H1 (cell line): ENCODE results near the gene SOCS7. TPM values are rescaled to one million over a fixed set of nuclear protein-coding genes. Genes with fewer than 3 reads are reported as not detected.
A peak's percentile ranks its signal among the peaks of the same experiment; 100 is the strongest.

Source experiments
- CTCF ChIA-PET: fragments of 300-600 bp; sonication (Branson Sonifier 250); formaldehyde crosslinking; loops from one replicate; lab custom pipeline; 2021; ENCODE audit not compliant: partially characterized antibody; lab: Charles Lee
- POLR2A ChIA-PET: fragments of 300-600 bp; sonication (Branson Sonifier 250); formaldehyde crosslinking; loops from one replicate; lab custom pipeline; 2021; ENCODE audit warnings: inconsistent platforms; ENCODE audit not compliant: partially characterized antibody; lab: Charles Lee
- DNase-seq, 2 experiments: peaks; one replicate each; pipeline versions ENCODE4 v3.0.0 to v3.0.0-alpha.2; 2010 to 2022; ENCODE audit warnings: low spot score in 2 of 2, low read depth in 1 of 2, mixed read lengths in 1 of 2
- FAIRE-seq: peaks from 2 replicates; lab custom pipeline; 2011; peaks lifted over from hg19 to GRCh38; lab: Jason Lieb, UNC
- H2AFZ ChIP-seq: 2 replicates; pipeline ENCODE4 v1.8.1; 2012; ENCODE audit warnings: low read length, inconsistent platforms
- H2AK5ac ChIP-seq: 2 replicates; pipeline ENCODE4 v1.6.1; 2013; ENCODE audit warnings: low read depth, low read length
- H2BK120ac ChIP-seq: replicated peaks from 2 replicates; pipeline ENCODE3; 2013; ENCODE audit warnings: low read depth, low read length, inconsistent platforms
- H2BK12ac ChIP-seq: 2 replicates; pipeline ENCODE4 v1.6.1; 2013; ENCODE audit warnings: low read depth, low read length
- H2BK15ac ChIP-seq: 2 replicates; pipeline ENCODE4 v1.6.1; 2013; ENCODE audit warnings: low read length
- H2BK20ac ChIP-seq: 2 replicates; pipeline ENCODE4 v1.6.1; 2013; ENCODE audit warnings: low read length
- H2BK5ac ChIP-seq: 2 replicates; pipeline ENCODE4 v1.6.1; 2013; ENCODE audit warnings: low read depth, low read length
- H3K14ac ChIP-seq: 2 replicates; pipeline ENCODE4 v1.6.1; 2013; ENCODE audit warnings: inconsistent platforms; ENCODE audit not compliant: insufficient read length
- H3K18ac ChIP-seq: 2 replicates; pipeline ENCODE4 v1.6.1; 2013; ENCODE audit warnings: low read length; ENCODE audit errors: extremely low read depth
- H3K23ac ChIP-seq: 2 replicates; pipeline ENCODE4 v1.6.1; 2013; ENCODE audit warnings: inconsistent platforms; ENCODE audit not compliant: insufficient read length
- H3K23me2 ChIP-seq: 2 replicates; pipeline ENCODE4 v1.6.1; 2013; ENCODE audit warnings: low read depth, low read length
- H3K27ac ChIP-seq: 2 replicates; pipeline ENCODE4 v1.6.1; 2011; ENCODE audit warnings: low read depth, low read length, inconsistent platforms
- H3K27me3 ChIP-seq, 4 experiments: replicated peaks in 1 of 4; 1 replicate in 1 of 4; 2 replicates in 3 of 4; pipeline versions ENCODE4 v1.6.1 to v1.8.1; 2011 to 2013; ENCODE audit warnings: low read length in 3 of 4, mild to moderate bottlenecking in 3 of 4, inconsistent platforms in 2 of 4, mixed read lengths in 2 of 4, moderate library complexity in 1 of 4; ENCODE audit not compliant: control insufficient read depth in 3 of 4, insufficient read depth in 3 of 4; ENCODE audit errors: extremely low read depth in 1 of 4
- H3K36me3 ChIP-seq, 4 experiments: 2 replicates each; pipeline versions ENCODE4 v1.6.1 to v1.8.1; 2011 to 2013; ENCODE audit warnings: mild to moderate bottlenecking in 4 of 4, low read length in 3 of 4, moderate library complexity in 2 of 4, control low read depth in 1 of 4, inconsistent platforms in 1 of 4; ENCODE audit not compliant: insufficient read depth in 4 of 4, control insufficient read depth in 2 of 4
- H3K4ac ChIP-seq: replicated peaks from 2 replicates; pipeline ENCODE3; 2013; ENCODE audit warnings: low read length, low read depth, mixed read lengths, inconsistent platforms; ENCODE audit not compliant: insufficient read length
- H3K4me1 ChIP-seq, 4 experiments: replicated peaks in 1 of 4; 1 replicate in 1 of 4; 2 replicates in 3 of 4; pipeline versions ENCODE4 v1.6.1 to v1.8.1; 2011 to 2013; ENCODE audit warnings: low read length in 3 of 4, inconsistent platforms in 2 of 4, mixed read lengths in 1 of 4; ENCODE audit not compliant: insufficient read depth in 4 of 4, control insufficient read depth in 3 of 4
- H3K4me2 ChIP-seq, 2 experiments: 2 replicates each; pipeline versions ENCODE4 v1.6.1 to v1.8.1; 2011 to 2013; ENCODE audit warnings: low read depth in 2 of 2, low read length in 2 of 2, control low read depth in 1 of 2, inconsistent platforms in 1 of 2, mild to moderate bottlenecking in 1 of 2; ENCODE audit not compliant: insufficient read depth in 1 of 2
- H3K4me3 ChIP-seq, 4 experiments: fragments of 200-600, 300-600 bp in 1 of 4; sonication (generic), shearing (Covaris generic), sonication (Bioruptor Twin) in 1 of 4; 2 replicates each; pipeline versions ENCODE4 v1.5.1 to v1.8.1; 2011 to 2016; ENCODE audit warnings: low read length in 4 of 4, low read depth in 3 of 4, control low read depth in 2 of 4, inconsistent platforms in 2 of 4, mild to moderate bottlenecking in 2 of 4, mixed read lengths in 1 of 4, moderate library complexity in 1 of 4; ENCODE audit not compliant: insufficient read depth in 2 of 4; ENCODE audit errors: extremely low read depth in 1 of 4
- H3K56ac ChIP-seq: replicated peaks from 2 replicates; pipeline ENCODE3; 2013; ENCODE audit warnings: low read depth, mild to moderate bottlenecking, mixed read lengths, low read length, inconsistent platforms; ENCODE audit not compliant: insufficient read length
- H3K79me1 ChIP-seq: 2 replicates; pipeline ENCODE4 v1.6.1; 2013; ENCODE audit warnings: low read depth, low read length, control low read depth
- H3K79me2 ChIP-seq, 2 experiments: 2 replicates each; pipeline versions ENCODE4 v1.6.1 to v1.8.1; 2012 to 2013; ENCODE audit warnings: low read length in 2 of 2, mild to moderate bottlenecking in 2 of 2, inconsistent platforms in 1 of 2; ENCODE audit not compliant: insufficient read depth in 2 of 2, control insufficient read depth in 1 of 2
- H3K9ac ChIP-seq, 4 experiments: replicated peaks in 1 of 4; 1 replicate in 1 of 4; 2 replicates in 3 of 4; pipeline versions ENCODE4 v1.6.1 to v1.8.1; 2011 to 2013; ENCODE audit warnings: low read depth in 3 of 4, low read length in 3 of 4, control low read depth in 2 of 4, mild to moderate bottlenecking in 2 of 4, moderate library complexity in 2 of 4, inconsistent platforms in 1 of 4; ENCODE audit errors: extremely low read depth in 1 of 4
- H3K9me3 ChIP-seq, 2 experiments: 2 replicates each; pipeline versions ENCODE4 v1.6.1 to v1.8.1; 2012 to 2013; ENCODE audit warnings: mild to moderate bottlenecking in 2 of 2, moderate library complexity in 2 of 2, control low read depth in 1 of 2, inconsistent platforms in 1 of 2, low read depth in 1 of 2, low read length in 1 of 2, mixed read lengths in 1 of 2; ENCODE audit not compliant: insufficient read depth in 2 of 2
- H4K20me1 ChIP-seq, 2 experiments: replicated peaks in 1 of 2; 2 replicates each; pipeline versions ENCODE3 to v1.8.1; 2011 to 2013; ENCODE audit warnings: inconsistent platforms in 2 of 2, low read length in 2 of 2, mild to moderate bottlenecking in 1 of 2; ENCODE audit not compliant: insufficient read depth in 2 of 2, control insufficient read depth in 1 of 2
- H4K5ac ChIP-seq: 2 replicates; pipeline ENCODE4 v1.6.1; 2013; ENCODE audit warnings: low read length, low read depth, mixed read lengths, inconsistent platforms; ENCODE audit not compliant: insufficient read length
- H4K8ac ChIP-seq: 2 replicates; pipeline ENCODE4 v1.8.0; 2013; ENCODE audit warnings: mild to moderate bottlenecking, moderate library complexity, low read length, inconsistent platforms; ENCODE audit not compliant: insufficient read depth; ENCODE audit errors: extremely low read depth
- H4K91ac ChIP-seq: replicated peaks from 2 replicates; pipeline ENCODE3; 2013; ENCODE audit warnings: low read length, mixed read lengths, inconsistent platforms; ENCODE audit not compliant: insufficient read length
- CEBPB ChIP-seq: IDR thresholded peaks from 2 replicates; pipeline ENCODE4 v1.6.1; 2012; ENCODE audit warnings: low read depth, low read length
- KDM1A ChIP-seq: fragments of 200-600, 300-600 bp; sonication (generic); IDR thresholded peaks from 2 replicates; pipeline ENCODE4 v1.7.1; 2016; ENCODE audit warnings: mild to moderate bottlenecking, low read length, borderline replicate concordance
- POLR2A ChIP-seq, 2 experiments: IDR thresholded peaks; 1 replicate in 1 of 2; 2 replicates in 1 of 2; pipeline ENCODE4 v1.6.1; 2011; ENCODE audit warnings: low read depth in 2 of 2, low read length in 2 of 2, mild to moderate bottlenecking in 2 of 2; ENCODE audit errors: control extremely low read depth in 1 of 2
- RBBP5 ChIP-seq: IDR thresholded peaks from 2 replicates; pipeline ENCODE4 v1.7.1; 2012; ENCODE audit warnings: low read depth, mild to moderate bottlenecking, inconsistent platforms, low read length, moderate library complexity, borderline replicate concordance
- RXRA ChIP-seq: IDR thresholded peaks from 2 replicates; pipeline ENCODE4 v1.6.1; 2011; ENCODE audit warnings: low read depth, mild to moderate bottlenecking, low read length, moderate library complexity; ENCODE audit not compliant: insufficient read depth
- SIX5 ChIP-seq: IDR thresholded peaks from 2 replicates; pipeline ENCODE4 v1.6.1; 2011; ENCODE audit warnings: mild to moderate bottlenecking, low read depth, low read length
- SP1 ChIP-seq: IDR thresholded peaks from 2 replicates; pipeline ENCODE4 v1.6.1; 2011; ENCODE audit warnings: low read depth, low read length
- SP4 ChIP-seq: IDR thresholded peaks from 2 replicates; pipeline ENCODE4 v1.6.1; 2012; ENCODE audit warnings: low read length, inconsistent platforms
- SUZ12 ChIP-seq: fragments of 200-600 bp; sonication (generic); IDR thresholded peaks from 2 replicates; pipeline ENCODE4 v1.6.1; 2012; ENCODE audit warnings: mild to moderate bottlenecking, inconsistent platforms, low read length, moderate library complexity, mixed read lengths
- WGBS, 2 experiments: shearing (Covaris generic) in 1 of 2; methylation state at CpG; one replicate each; pipeline versions ENCODE4 v1.1.6 to v1.1.7; 2013 to 2015; ENCODE audit warnings: low lambda C conversion rate in 2 of 2, mixed read lengths in 2 of 2, inconsistent platforms in 1 of 2, low coverage in 1 of 2, missing lambda C conversion rate in 1 of 2; ENCODE audit not compliant: insufficient replicate concordance in 2 of 2, insufficient coverage in 1 of 2, insufficient read length in 1 of 2; ENCODE audit errors: extremely low coverage in 1 of 2, missing lambda C conversion rate in 1 of 2; 5-methylcytosine and 5-hydroxymethylcytosine counted together
- polyA plus RNA-seq, 7 experiments: library from polyadenylated mRNA; depleted of rRNA in 3 of 7; stranded (reverse) in 5 of 7; unstranded in 2 of 7; fragments of >200 nt in 5 of 7; fragments of 200-250 nt in 2 of 7; gene quantifications; 1 replicate in 5 of 7; 2 replicates in 1 of 7; 4 replicates in 1 of 7; pipeline versions ENCODE4 v1.2.1 to v1.2.3, GENCODE V29; 2011 to 2013; ENCODE audit warnings: missing spikeins in 2 of 7, mixed read lengths in 2 of 7
- total RNA-seq: library from RNA; stranded (reverse); fragmentation: NEBNext Ultra II Directional; extraction: Animal tissue kit (Norgen Biotek cat#: 25700); gene quantifications from 2 replicates; pipeline ENCODE4 v1.2.1, GENCODE V29; 2021

SOCS7 gene
- total and polyA plus RNA-seq, 2 of the 8 experiments (the other 6 are each of a cell fraction or from before 2014, with no cell fraction given): 13.5 to 26.9 TPM

DNA sequence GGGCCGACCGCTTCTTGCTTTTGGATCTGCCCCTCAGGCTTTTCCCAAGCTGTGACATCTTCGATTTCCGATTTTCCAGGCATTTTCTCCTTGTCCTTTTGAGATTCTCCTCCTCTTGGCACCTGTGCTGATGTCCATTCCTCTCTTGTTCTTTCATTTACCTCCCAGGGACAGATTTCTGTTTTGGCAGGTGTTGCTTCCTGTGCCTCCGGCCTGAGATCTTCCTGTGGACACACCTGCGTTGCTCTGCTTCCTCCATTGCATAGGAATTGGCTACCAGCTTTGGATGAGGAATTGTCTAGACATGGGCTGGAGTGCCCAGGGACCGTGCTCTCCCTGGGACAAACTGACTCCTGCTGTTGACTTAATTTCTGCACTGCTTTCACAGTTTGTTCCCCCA is 23.0 kb upstream of the SOCS7 start:
- ChIA-PET POLR2A (interaction anchor here (1.2 to 4.9 kb wide), 6 partner anchors 8 to 87 kb away, joined by 4 to 28 read pairs (median 9); no protein-coding TSS in a partner anchor), CTCF (interaction anchor here (1.1 to 12.0 kb wide), 8 partner anchors 9 to 86 kb away, joined by 3 to 192 read pairs (median 7); partner anchors contain the start of genes GPR179 and SOCS7)

More for the DNA sequence above, 23.0 kb upstream of the SOCS7 start:
- Histone ChIP-seq H3K4me2 (no peak overlapping the region), H2BK12ac (no peak overlapping the region), H2AK5ac (no peak overlapping the region), H3K27ac (no peak overlapping the region), H3K18ac (no peak overlapping the region), H3K79me2 (no peaks in the 10 kb centered on the region), H3K9me3 (no peaks in the 10 kb centered on the region), H4K20me1 (no peaks in the 10 kb centered on the region), H4K8ac (no peak overlapping the region), H3K27me3 (no peaks in the 10 kb centered on the region), H3K4me3 (no peak overlapping the region), H3K23ac (no peak overlapping the region), H3K4ac (no peak overlapping the region), H2BK5ac (0 out of 2 replicates have a peak overlapping the region, but pooled peaks have one; percentile 52), H3K23me2 (no peaks in the 10 kb centered on the region), H2BK120ac (no peak overlapping the region), H4K5ac (no peak overlapping the region), H4K91ac (no peak overlapping the region), H2AFZ (no peak overlapping the region), H3K14ac (no peak overlapping the region), H2BK20ac (no peak overlapping the region), H3K79me1 (no peaks in the 10 kb centered on the region; the same call in 1 of the 2 replicates), H3K56ac (no peak overlapping the region), H3K4me1 (peaks cover 0 to 12% (median 7%) of the 10 kb centered on the region in 4 experiments; a peak in 5 of 7 replicates), H3K9ac (no peak overlapping the region), H2BK15ac (no peak overlapping the region), H3K36me3 (peaks cover 0 to 5% (median 3%) of the 10 kb centered on the region in 4 experiments; a peak in 4 of 8 replicates)
- FAIRE-seq: no peak
- DNase-seq: no peak
- no peak for TF ChIP-seq RXRA
- no peak for TF ChIP-seq SP1
- TF ChIP-seq SP4: no peak
- no peak for TF ChIP-seq SUZ12
- no peak for TF ChIP-seq POLR2A (IDR thresholded peaks at IDR 0.05; ENCODE audit: control extremely low read depth in 1 of 2, low read depth in 2 of 2, low read length in 2 of 2)
- TF ChIP-seq KDM1A: no peak
- TF ChIP-seq RBBP5: no peak
- no peak for TF ChIP-seq CEBPB
- TF ChIP-seq SIX5: no peak
- WGBS, 2 experiments: 91% methylated on average over 7 of the region's 7 CpGs; no CpG with 5 or more reads in 1 of the 2 experiments
